Left lobe of liver (tissue), 2 donors: ENCODE results near the gene MACROD2. TPM values are rescaled to one million over a fixed set of nuclear protein-coding genes. Genes with fewer than 3 reads are reported as not detected.
"Not testable (repeated sequence)": the region's sequence is repeated elsewhere in the genome, so short reads cannot be mapped to it uniquely, and the experiment has no call there.

Experiments
- ATAC-seq: fragments of 200-7000 bp; cut with Tn5 transposase; one replicate; pipeline ENCODE4 v1.9.1; 2020; ENCODE audit warnings: mild to moderate bottlenecking, moderate library complexity
- DNase-seq: peaks from one replicate; pipeline ENCODE4 v3.0.0-alpha.2; 2020; ENCODE audit warnings: low spot score
- total RNA-seq: library from RNA; stranded (reverse); gene quantifications from one replicate; pipeline ENCODE4 v1.2.1, GENCODE V29; 2021
- donor health status: DM: no; HTN: no; CAD: no; lungs with moderate emphysema.
- donor health status: DM: no; HTN: yes; CAD: no.

Gene MACROD2
- total RNA-seq, 1 donor from 2014 or later: 3.7 TPM

DNA sequence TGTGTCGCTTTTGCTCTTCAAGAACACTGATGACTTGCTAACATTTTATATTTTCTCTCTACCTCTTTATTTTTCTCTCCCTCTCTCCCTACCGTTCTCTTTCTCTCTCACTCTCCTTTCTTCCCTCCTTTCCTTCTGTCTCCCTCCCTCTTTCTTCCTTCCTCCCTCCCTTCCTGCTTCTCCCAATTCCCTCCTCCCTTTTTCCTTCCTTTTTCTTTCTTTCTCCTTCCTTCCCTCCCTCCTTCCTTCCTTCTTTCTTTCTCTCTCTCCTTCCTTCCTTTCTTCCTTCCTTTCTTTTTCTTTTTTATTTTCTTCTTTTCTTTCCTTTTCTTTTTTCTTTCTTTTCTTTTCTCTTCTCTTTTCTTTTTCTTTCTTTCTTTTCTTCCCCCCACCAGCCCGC, 1511.8 kb downstream of the MACROD2 start:
- no peak for ATAC-seq
- DNase-seq: no peak

DNA sequence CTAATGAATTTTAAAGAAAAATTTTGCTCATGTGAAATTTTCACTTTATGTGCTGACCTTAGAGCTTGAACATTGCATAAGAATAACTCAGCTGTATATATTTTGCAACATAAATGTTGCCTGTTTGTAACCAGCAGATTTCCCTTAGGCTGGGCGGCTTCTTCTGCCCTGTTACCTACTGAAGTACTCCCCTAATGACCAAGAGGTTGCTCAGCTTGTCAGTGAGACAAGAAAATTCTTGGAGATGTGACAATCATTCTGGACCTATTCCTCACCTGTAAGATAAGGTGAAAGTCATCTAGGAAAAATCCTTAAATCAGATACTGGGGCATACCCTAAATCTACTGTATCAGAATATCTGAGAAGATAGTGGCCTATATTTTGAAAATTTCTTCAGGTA, 1516.2 kb downstream of the MACROD2 start:
- DNase-seq: no peak
- ATAC-seq: no peak

DNA sequence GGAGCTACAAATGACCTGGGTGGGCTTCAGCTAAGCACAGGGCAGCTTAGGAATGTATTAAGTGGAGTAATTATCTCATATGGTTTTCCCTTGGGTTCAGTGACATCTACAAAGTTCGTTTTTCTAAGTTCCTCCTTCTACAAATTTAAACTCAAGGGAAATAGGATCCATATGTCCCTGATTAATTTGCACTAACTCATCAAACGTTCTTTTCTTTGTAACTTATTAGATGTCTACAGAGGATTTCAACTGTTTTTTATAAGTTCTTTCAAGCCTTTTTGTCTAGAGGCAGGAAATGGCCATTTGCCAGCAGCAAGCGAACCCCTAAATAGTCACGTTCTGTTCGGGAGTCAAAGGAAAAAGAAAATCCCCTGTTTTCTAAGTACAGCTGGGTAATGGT, 1517.6 kb downstream of the MACROD2 start:
- no peak for ATAC-seq
- DNase-seq: no peak

DNA sequence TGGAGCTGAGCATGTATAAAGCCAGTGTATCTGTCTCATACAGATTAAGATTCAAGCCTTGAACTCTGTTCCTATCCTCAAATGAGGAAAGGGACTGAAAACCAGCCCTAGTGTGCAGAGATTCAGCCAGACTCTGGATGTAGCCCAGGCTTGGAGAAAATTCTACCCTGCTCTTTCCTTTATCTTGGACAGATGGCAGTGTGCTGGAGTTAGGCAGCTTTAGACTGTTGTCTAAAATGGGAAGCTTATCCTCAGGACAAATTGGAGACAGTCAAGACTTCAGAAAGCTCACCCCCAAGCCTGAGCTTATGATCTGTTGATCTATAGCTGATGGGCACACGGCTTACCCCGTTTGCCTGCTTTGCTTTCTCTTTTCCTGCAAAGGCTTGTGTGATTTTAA, 1520.4 kb downstream of the MACROD2 start:
- ATAC-seq (no peak), DNase-seq (no peak)

DNA sequence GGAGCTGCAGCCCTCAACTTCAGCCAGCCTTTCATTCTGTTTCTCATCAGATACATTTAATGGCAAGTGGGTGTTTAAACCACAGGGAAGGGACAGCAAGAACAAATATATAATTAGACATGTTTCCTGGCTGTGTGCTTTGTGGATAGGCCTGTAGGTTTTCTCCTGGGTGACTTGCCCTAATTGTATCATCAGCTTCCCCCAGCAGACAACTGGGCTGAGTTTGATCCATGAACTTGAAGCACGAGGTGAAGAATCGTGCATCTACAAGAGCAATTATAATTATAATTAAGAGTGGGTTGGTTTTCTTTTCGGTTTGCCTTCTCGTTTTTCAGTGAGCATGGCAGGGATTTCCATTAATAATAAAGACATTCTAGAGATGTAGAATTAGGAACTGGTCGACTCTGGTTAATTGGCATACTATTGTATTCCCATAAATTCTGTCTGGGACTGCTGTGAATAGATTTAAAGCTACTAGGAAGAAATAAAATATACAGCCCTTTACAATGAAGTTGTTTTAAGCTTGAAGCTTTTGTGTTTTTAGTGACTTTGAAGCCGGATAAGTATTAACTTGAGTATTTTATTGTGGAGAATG, 1525.7 kb downstream of the MACROD2 start:
- ATAC-seq: no peak
- DNase-seq: no peak

DNA sequence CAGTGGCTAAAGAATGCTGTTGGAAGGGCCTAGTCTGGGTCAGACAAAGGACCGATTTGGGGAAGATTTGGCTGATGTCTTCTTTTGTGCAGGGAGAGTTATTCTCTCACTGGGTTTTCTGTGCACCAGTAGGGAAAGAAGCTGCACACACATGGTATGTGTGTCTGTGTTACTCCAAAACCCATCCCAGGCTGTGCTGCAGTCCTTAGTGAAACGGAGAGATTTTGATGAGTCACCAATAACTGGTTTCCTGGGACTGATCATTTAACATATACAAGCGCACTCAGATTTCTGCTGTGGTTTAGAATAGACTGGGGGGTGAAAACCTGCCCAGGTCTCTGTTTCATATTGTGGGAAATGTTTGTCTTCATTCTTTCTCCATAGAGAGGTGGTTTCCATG, 1528.1 kb downstream of the MACROD2 start:
- DNase-seq (no peak), ATAC-seq (no peak)

DNA sequence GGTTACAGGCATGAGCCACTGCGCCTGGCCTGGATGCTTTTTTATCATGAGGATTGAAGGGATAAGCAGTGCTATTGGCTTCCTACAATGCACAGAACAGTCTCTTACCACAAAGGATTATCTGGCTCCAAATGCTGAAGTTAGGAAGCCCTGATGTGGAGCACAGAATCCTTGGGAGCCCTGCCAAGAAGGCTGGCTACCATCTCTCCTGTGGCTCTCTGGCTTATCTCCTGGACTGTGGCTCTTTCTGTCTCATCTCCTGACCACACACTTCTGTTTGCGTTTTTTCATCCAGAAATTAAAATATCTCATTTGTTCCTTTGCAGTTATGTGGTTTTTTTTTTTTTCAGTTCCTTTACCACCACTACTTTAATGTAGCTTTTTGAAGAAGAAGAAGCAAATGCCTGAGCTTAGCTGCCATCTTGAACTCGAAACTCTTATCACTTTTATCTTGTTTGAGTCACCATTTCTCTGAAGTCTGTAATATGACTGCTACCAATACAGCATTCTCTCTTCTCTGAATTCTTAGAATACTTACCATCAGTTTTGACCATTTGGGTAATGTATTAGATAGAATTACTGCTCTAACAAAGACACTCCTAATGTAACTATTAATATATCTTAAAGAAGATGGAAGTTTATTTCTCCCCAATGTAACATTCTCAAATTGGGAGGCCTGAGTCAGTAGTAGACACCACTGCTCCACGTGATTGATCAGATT, 1533.2 kb downstream of the MACROD2 start:
- DNase-seq: no peak
- ATAC-seq: no peak

DNA sequence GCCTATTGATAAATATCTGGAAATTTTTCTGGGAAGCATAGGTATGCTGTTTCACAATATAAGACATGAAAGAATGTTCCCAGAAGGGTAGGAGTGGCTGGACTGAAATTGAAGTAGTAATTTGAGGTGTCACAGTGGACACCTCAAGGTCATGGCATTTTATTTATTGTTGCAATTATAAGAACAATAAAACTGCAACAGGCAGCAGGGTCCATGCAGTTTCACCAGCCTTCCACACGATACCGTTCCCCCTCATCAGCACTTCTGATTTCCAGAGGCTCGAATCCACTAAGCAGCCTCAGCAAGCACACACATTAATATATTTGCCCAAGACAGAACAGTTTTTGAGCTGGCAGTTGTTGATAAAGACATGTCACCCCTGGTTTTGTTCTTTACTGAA, 1540.5 kb downstream of the MACROD2 start:
- no peak for DNase-seq
- ATAC-seq: no peak

DNA sequence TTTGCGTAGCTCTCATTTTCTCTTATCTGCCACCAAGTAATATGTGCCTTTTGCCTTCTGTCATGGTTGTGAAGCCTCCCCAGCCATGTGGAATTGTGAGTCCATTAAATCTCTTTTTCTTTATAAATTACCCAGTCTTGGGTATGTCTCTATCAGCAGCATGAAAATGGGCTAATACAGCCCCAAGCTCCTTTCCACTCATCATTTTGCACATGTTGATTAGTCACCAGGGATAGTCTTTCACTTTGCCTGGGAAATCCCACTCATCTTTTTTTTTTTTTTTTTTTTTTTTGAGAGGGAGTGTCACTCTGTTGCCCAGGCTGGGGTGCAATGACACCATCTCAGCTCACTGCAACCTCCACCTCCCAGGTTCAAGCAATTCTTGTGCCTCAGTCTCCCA, 1541.9 kb downstream of the MACROD2 start:
- not testable (repeated sequence) for DNase-seq, ATAC-seq

DNA sequence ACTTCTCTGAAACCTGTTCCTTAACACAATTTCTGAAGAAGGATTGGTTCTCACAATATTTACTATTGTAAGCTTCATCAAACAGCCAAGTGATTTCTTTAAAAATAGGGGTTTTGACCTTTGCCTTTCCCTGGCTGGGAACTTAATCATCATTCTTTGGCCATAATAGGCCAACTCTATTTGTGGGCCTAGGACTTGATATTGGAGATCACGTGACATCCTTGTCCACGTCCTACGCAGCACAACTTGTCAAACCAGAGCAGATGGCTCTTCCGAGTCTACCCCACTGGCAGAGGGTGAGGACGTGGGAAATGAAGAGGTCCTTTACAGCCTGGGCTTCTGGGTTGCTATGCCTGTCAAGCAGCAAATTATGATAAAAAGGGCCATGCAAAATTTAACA, 1547.3 kb downstream of the MACROD2 start:
- ATAC-seq (no peak), DNase-seq (no peak)

DNA sequence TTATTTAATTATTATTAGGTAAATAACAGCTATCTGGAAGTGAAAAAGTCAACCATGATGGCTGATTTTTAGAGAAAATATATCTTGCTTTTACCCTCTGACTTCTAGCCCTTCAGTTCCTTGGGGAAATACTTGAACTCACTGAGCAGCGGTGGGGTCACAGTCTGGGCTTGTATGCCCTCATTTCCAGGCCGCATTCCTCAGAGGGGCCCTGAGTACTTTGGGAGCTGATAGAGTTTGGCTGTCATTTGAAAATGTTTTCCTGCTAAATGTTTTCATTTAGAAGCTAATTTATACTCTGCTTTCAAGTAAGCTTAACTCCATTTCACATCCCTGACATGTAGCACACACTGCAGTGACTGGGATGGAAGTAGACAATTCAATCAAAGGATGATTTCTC, 1549.4 kb downstream of the MACROD2 start:
- DNase-seq (no peak), ATAC-seq (no peak)

DNA sequence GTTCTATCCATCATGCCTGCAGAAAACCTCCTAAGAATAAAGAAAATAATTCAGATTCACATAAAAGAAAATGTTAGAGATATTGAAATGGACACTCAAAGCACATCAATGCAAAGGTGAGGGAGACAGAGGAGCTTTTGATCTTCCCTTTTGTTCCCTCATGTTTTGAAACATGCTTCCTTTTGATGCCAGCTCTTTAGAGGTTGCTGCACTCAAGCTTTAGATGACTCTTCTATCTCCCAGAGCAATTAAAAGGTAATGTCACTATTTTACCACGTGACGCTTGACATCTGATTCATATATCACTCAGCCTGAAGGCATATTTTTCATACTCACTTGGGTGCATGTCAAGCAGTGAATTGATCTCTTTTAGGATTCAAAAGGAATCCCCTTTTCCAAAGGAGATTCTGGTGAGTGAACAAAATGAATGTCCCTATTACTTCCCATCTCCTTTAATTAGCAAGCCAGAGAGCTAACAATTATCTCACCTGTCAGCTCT, 1551.3 kb downstream of the MACROD2 start:
- no peak for ATAC-seq

DNA sequence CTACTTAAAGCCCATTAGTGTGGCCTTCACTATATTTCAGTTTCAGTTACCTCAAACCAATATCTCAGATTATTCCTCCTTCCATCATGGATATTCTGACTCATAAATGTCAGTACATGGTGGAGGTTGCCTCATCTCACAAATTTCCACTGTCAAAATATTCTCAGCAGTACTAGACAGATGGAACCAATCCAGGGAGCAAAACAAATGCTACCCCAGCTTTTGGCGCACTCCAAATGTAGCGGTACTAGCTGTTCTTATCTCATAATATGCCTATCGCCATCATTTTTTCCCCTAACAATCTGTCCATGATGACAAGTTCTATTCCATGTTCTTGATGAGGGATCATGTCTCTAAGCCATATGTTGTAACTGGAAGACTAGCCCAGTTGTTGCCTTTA, 1551.8 kb downstream of the MACROD2 start:
- no peak for DNase-seq

More for the DNA sequence above, 1551.3 kb downstream of the MACROD2 start:
- DNase-seq: no peak

DNA sequence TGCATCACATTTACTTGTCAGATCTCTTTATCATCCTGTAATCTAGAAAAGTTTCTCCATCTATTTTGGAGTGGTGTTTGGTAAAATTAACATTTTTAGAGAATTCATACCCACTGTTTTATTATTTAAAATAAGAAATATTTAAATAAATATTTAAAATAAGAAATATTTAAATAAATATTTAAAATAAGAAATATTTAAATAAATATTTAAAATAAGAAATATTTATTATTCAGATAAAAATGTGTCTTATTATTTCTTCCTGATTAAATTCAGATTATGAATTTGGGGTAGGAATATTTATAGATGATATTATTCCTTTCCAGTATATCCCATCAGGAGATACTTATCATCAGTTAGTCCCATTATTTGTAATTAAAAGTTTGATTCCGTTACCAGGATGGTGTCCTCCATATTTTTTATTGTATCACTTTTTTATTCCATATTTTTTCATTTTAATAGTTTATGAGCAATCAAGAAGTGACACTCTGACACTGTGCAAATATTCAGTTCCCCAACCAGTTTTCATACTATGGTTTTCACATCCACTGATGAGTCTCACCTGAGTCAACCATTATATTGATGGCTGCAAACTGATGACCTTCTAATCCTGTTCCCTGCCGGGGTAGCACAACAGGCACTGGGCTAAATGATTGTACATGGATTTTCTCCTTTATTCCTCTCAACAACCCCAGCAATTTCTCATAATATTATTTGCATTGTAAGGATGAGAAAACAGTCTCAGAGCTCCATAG, 1555.0 kb downstream of the MACROD2 start:
- no peak for DNase-seq
- no peak for ATAC-seq

More for the DNA sequence above, 1551.8 kb downstream of the MACROD2 start:
- no peak for ATAC-seq

DNA sequence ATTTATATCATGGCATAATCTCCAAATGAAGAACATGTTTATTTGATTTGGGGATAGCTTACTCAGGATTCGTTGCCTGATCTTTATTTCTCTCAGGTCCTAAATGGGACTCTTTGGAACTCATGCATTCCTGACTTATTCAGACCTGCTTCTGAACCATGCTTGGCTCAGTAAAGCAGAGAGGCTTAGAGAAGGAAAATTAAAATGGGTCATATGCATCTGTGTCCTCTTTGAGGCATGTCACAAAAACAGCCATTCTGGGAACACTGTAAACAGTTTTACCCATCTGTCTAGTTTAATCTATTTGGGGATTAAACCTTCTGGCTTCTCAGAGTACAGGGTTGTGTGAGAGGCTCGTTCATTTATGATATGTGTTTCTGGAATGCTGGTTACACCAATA, 1560.6 kb downstream of the MACROD2 start:
- ATAC-seq: no peak
- DNase-seq: no peak

DNA sequence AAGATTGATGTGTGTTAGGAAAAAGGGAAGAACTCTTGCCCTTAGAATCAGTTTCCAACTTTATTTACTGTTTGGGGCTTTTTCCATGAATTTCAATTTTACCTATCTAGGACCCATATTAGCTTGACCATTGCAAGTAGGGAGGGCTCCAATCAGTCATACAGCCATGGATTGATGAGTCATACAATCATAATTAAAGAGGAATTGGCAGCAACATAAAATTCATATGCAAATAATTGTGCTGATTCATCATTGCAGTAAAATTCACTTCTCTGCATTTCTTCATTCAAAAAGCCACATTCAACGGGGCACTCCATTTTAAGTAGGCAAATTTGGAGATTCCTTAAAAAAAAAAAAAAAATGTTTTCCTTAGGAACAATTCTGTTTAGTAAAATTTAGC, 1561.6 kb downstream of the MACROD2 start:
- no peak for ATAC-seq
- DNase-seq: no peak

DNA sequence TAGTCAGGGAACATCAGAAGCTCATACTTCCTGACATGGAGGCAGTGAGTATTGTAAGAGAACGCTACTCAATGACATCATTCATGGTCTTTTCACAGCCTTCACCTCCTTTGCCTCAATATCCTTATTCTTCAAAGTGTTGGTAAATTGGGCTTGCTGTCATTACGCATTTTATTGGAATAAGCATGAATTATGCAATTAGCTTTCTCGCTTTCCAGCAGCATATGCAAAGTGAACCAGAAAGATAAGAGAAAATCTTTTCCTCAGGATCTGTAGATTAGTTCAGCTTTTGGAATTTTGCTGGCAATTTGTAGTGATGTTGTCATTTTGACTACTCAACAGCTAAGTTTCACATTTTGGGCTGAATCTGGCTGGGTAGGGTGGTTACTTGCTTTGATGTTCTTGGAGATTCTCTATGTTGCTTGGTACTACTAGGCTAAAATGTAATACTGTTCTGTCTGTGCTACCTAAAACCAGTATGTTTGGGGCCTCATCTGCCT, 1565.8 kb downstream of the MACROD2 start:
- DNase-seq (no peak), ATAC-seq (no peak)

DNA sequence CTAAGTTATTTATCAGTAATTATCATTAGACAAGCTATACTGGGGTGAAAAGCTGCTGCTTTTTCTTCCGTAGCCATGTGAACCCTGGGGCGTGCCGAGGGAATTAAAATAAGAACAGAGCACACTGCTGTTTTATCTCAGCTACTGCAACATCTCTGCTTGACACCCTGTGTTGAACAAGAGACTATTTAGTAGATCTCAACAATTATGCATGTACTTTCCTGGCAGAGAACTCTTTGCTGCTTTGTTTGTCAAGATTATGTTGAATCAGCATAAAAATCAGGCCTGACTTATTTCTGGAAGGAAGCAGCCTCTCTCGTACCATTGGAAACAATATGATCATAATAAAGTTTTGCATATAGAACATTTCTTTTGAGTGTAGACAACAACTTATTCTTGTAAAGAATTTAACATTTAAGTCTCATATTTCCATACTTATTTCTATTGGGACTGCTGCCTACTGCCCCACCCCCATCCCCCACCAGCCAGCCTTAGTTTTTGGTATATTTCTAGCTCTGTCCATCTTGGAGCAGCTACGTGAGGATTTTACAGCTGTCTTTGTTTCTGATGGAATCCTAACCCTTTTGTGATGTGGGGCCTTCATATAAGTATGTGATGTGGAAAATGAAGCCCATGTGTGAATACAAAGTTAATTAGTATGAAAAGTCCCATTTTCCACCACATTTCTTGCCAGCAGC, 1566.5 kb downstream of the MACROD2 start:
- DNase-seq (no peak), ATAC-seq (no peak)

DNA sequence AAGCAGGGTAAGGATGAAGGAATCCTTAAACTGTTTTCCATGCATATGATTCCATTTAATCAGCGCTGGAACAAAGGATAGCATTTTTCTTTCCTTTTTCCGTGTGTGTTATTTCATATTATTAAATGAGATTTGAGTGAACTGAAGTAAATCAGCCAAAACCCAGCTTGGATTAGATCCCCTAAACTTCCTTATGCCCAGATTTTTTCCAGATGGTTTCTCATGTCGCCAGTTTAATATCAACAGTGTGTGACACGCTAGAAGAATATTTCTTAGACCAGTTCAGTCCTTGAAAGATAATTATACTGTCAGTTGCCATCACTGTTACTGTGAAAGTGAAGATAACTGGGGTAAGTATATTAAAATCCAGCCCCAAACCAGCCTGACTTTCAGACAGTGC, 1568.5 kb downstream of the MACROD2 start:
- DNase-seq (no peak), ATAC-seq (no peak)

DNA sequence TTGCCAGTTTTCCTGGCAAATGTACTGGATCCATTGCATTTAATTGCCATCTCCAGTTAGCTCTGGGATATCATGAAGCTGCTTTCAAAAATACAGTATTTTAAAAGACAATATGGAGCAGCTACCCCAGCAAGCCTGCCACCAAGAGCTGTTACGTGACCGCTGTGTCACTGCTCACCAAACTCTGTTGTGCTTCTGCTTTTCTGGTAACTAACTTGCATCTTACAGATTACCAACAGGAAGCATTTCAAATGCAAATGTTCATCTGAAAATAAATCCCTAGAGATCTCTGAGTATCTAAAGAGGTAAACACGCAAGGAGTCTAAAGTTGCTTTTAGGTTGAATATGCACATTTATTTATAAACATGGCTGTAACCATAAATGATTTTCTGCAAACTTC, 1569.7 kb downstream of the MACROD2 start:
- ATAC-seq (no peak), DNase-seq (no peak)

DNA sequence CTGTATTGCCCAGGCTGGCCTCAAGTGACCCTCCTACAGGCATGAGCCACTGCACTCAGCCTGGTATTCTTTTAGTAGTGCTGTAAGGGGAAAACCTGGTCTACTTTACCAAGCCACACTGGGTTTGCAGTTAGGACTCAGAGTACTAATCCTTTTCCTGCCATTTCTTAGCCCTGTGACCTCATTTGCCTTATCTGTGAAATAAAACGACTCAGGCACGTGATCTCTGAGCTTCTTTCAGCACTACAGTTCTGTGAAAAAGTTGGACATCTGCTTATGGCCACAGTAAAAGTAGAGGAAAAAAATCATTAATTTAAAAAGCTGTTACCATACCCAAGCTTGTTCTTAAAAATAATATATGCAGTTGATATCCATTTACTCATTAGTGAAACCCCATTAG, 1570.5 kb downstream of the MACROD2 start:
- DNase-seq: no peak
- no peak for ATAC-seq
